Fibroblast of lung (primary cell): ENCODE measurements around the gene CDC42EP3. TPM values are rescaled to one million over a fixed set of nuclear protein-coding genes. Genes with fewer than 3 reads are reported as not detected.

Experiments
- DNase-seq, 2 donors: peaks; one replicate each; pipeline versions ENCODE4 v3.0.0 to v3.0.0-alpha.2; 2010; ENCODE audit warnings: low read depth in 2 of 2
- H2AFZ ChIP-seq: 2 replicates; pipeline ENCODE4 v1.5.1; 2012; ENCODE audit warnings: low read length, control low read depth, inconsistent platforms
- H3K27ac ChIP-seq: 2 replicates; pipeline ENCODE4 v1.5.1; 2011; ENCODE audit warnings: low read length, control low read depth; ENCODE audit not compliant: insufficient read depth
- H3K27me3 ChIP-seq: 2 replicates; pipeline ENCODE4 v1.5.1; 2011; ENCODE audit warnings: mild to moderate bottlenecking, low read length; ENCODE audit not compliant: control insufficient read depth, insufficient read depth
- H3K36me3 ChIP-seq: 2 replicates; pipeline ENCODE4 v1.5.1; 2011; ENCODE audit warnings: low read length; ENCODE audit not compliant: control insufficient read depth, insufficient read depth
- H3K4me1 ChIP-seq: 2 replicates; pipeline ENCODE4 v1.5.1; 2011; ENCODE audit warnings: low read length; ENCODE audit not compliant: control insufficient read depth, insufficient read depth; ENCODE audit errors: extremely low read depth
- H3K4me2 ChIP-seq: 2 replicates; pipeline ENCODE4 v1.5.1; 2011; ENCODE audit warnings: low read length, control low read depth; ENCODE audit not compliant: insufficient read depth; ENCODE audit errors: extremely low read depth
- H3K4me3 ChIP-seq, 4 experiments: fragments of 200-600 bp in 1 of 4; sonication (generic) in 1 of 4; replicated peaks in 1 of 4; 2 replicates each; pipeline ENCODE4 v1.5.1; 2011 to 2016; ENCODE audit warnings: low read length in 4 of 4, low read depth in 3 of 4, mild to moderate bottlenecking in 3 of 4, control low read depth in 2 of 4, inconsistent platforms in 1 of 4, mixed read lengths in 1 of 4; ENCODE audit not compliant: insufficient read depth in 1 of 4; ENCODE audit errors: control extremely low read depth in 1 of 4
- H3K79me2 ChIP-seq: 2 replicates; pipeline ENCODE4 v1.5.1; 2012; ENCODE audit warnings: mild to moderate bottlenecking, low read length, inconsistent platforms; ENCODE audit not compliant: control insufficient read depth, insufficient read depth
- H3K9ac ChIP-seq: 2 replicates; pipeline ENCODE4 v1.5.1; 2011; ENCODE audit warnings: mild to moderate bottlenecking, low read length, control low read depth; ENCODE audit not compliant: insufficient read depth
- H3K9me3 ChIP-seq: 2 replicates; pipeline ENCODE4 v1.5.1; 2012; ENCODE audit warnings: low read depth, low read length; ENCODE audit not compliant: control insufficient read depth, insufficient read depth
- H4K20me1 ChIP-seq: 2 replicates; pipeline ENCODE4 v1.5.1; 2011; ENCODE audit warnings: low read length; ENCODE audit not compliant: control insufficient read depth, insufficient read depth; ENCODE audit errors: extremely low read depth
- EZH2 ChIP-seq: IDR thresholded peaks from 2 replicates; pipeline ENCODE4 v1.5.1; 2012; ENCODE audit warnings: low read length, control low read depth, mild to moderate bottlenecking; ENCODE audit errors: missing control alignments
- polyA plus RNA-seq, 2 donors: library from polyadenylated mRNA; depleted of rRNA in 1 of 2; stranded (reverse) in 1 of 2; unstranded in 1 of 2; fragments of >200 nt; gene quantifications; 2 replicates each; pipeline ENCODE4 v1.2.1, GENCODE V29; 2011 to 2012; ENCODE audit warnings: missing spikeins in 1 of 2
- total RNA-seq: library from RNA; depleted of rRNA; stranded (reverse); fragments of >200 nt; gene quantifications from 2 replicates; pipeline ENCODE4 v1.2.1, GENCODE V29; 2014
- TF ChIP-seq, protein P1 (sequence below), 2 donors: IDR thresholded peaks in 1 of 2; conservative IDR thresholded peaks in 1 of 2; 1 replicate in 1 of 2; 2 replicates in 1 of 2; pipeline ENCODE4 v1.5.1; 2011 to 2012; ENCODE audit warnings: low read length in 2 of 2, control low read depth in 1 of 2, inconsistent platforms in 1 of 2, low read depth in 1 of 2, mild to moderate bottlenecking in 1 of 2

CDC42EP3 gene
- total and polyA plus RNA-seq, 2 donors (not counting 1 experiment from before 2014, with no cell fraction given) = 19.2 to 328 TPM

DNA sequence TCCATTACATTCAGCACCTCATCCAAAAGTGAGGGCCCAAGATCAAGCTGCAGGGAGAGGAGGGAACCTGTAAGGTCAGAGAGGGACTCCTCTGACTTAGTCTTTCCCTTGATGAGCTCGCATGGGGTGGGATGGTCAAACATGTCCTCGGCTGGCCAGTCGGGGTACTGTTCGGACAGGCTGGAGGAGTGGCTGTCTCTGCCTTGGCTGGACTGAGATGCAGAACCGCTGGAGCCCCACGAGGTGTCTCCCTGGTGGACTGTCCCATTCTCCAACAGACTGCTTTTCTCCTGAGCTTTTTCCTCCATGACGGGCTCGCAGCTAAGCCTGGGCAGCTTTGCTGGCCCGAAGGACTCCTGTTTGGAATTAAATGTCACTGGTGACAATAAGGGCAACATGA, 25.6 kb downstream of the CDC42EP3 start:
- peaks cover 20% of the 10 kb centered on the region for H3K4me1 ChIP-seq
- H3K27ac ChIP-seq = no peak overlapping the region
- no peak overlapping the region for H2AFZ ChIP-seq
- TF ChIP-seq, protein P1, sequence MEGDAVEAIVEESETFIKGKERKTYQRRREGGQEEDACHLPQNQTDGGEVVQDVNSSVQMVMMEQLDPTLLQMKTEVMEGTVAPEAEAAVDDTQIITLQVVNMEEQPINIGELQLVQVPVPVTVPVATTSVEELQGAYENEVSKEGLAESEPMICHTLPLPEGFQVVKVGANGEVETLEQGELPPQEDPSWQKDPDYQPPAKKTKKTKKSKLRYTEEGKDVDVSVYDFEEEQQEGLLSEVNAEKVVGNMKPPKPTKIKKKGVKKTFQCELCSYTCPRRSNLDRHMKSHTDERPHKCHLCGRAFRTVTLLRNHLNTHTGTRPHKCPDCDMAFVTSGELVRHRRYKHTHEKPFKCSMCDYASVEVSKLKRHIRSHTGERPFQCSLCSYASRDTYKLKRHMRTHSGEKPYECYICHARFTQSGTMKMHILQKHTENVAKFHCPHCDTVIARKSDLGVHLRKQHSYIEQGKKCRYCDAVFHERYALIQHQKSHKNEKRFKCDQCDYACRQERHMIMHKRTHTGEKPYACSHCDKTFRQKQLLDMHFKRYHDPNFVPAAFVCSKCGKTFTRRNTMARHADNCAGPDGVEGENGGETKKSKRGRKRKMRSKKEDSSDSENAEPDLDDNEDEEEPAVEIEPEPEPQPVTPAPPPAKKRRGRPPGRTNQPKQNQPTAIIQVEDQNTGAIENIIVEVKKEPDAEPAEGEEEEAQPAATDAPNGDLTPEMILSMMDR (conservative IDR thresholded peaks at IDR 0.05 in 1 of 2, IDR thresholded peaks at IDR 0.05 in 1 of 2; ENCODE audit: low read depth in 1 of 2, low read length in 2 of 2) = no peak
- TF ChIP-seq EZH2 = no peak
- H3K27me3 ChIP-seq = no peaks in the 10 kb centered on the region
- H3K9me3 ChIP-seq = no peaks in the 10 kb centered on the region
- peaks cover 79% of the 10 kb centered on the region for H3K79me2 ChIP-seq
- H4K20me1 ChIP-seq = no peaks in the 10 kb centered on the region
- H3K36me3 ChIP-seq = peaks cover 24% of the 10 kb centered on the region
- DNase-seq = no peak
- no peak overlapping the region for H3K9ac ChIP-seq
- H3K4me3 ChIP-seq = no peak overlapping the region
- H3K4me2 ChIP-seq = no peak overlapping the region

- H3K4me2 ChIP-seq = no peak overlapping the region
- TF ChIP-seq, protein P1 (conservative IDR thresholded peaks at IDR 0.05 in 1 of 2, IDR thresholded peaks at IDR 0.05 in 1 of 2; ENCODE audit: low read depth in 1 of 2, low read length in 2 of 2) = no peak
- TF ChIP-seq EZH2 = no peak
- peak; percentile 48 to 73 for DNase-seq
- H2AFZ ChIP-seq = no peak overlapping the region
- H3K27me3 ChIP-seq = no peaks in the 10 kb centered on the region
- H3K4me3 ChIP-seq = no peak overlapping the region
- H3K9me3 ChIP-seq = no peaks in the 10 kb centered on the region
- peaks cover 20% of the 10 kb centered on the region for H3K4me1 ChIP-seq
- no peak overlapping the region for H3K9ac ChIP-seq
- H4K20me1 ChIP-seq = no peaks in the 10 kb centered on the region
- H3K36me3 ChIP-seq = peaks cover 24% of the 10 kb centered on the region
- peaks cover 74% of the 10 kb centered on the region for H3K79me2 ChIP-seq
- no peak overlapping the region for H3K27ac ChIP-seq
Observed at GRCh38 chr2:37645362-37645761, 26.1 kb downstream of the CDC42EP3 start.

GRCh38 chr2:37644191-37644590, 27.3 kb downstream of the CDC42EP3 start:
- Histone ChIP-seq H3K27me3 (no peaks in the 10 kb centered on the region), H2AFZ (no peak overlapping the region), H3K27ac (no peak overlapping the region), H3K4me3 (no peak overlapping the region), H3K9ac (no peak overlapping the region), H3K79me2 (peaks cover 62% of the 10 kb centered on the region), H3K4me1 (peaks cover 20% of the 10 kb centered on the region), H3K4me2 (no peak overlapping the region), H4K20me1 (no peaks in the 10 kb centered on the region), H3K36me3 (peaks cover 23% of the 10 kb centered on the region), H3K9me3 (no peaks in the 10 kb centered on the region)
- DNase-seq = no peak
- TF ChIP-seq EZH2 = no peak
- TF ChIP-seq, protein P1 (conservative IDR thresholded peaks at IDR 0.05 in 1 of 2, IDR thresholded peaks at IDR 0.05 in 1 of 2; ENCODE audit: low read depth in 1 of 2, low read length in 2 of 2) = no peak
